GM12878 (cell line): ENCODE measurements around the gene GH2. TPM values are rescaled to one million over a fixed set of nuclear protein-coding genes. Genes with fewer than 3 reads are reported as not detected.
"Not testable (repeated sequence)": the region's sequence is repeated elsewhere in the genome, so short reads cannot be mapped to it uniquely, and the experiment has no call there.

Experiments
- ATAC-seq: fragments of 200-7000 bp; cut with Tn5 transposase; 3 replicates; pipeline ENCODE4 v1.9.1; 2020; ENCODE audit warnings: mild to moderate bottlenecking, moderate library complexity
- BruUV-seq: library from RNA; stranded (reverse); fragments of 400-500 nt; replicated peaks from 2 replicates; lab custom pipeline; 2021; lab: Mats Ljungman, UMichigan
- CTCF ChIA-PET: fragments of 300-600 bp; sonication (Branson Sonifier 250); formaldehyde crosslinking; extraction: SDS; loops from one replicate; lab custom pipeline; 2021; ENCODE audit warnings: inconsistent platforms; lab: Yijun Ruan, JAX
- POLR2A ChIA-PET: fragments of 350-600 bp; formaldehyde crosslinking; extraction: SDS; loops from one replicate; lab custom pipeline; 2021; ENCODE audit warnings: inconsistent platforms; lab: Charles Lee
- RAD21 ChIA-PET: fragments of 300-600 bp; sonication (Branson Sonifier 250); formaldehyde crosslinking; loops from one replicate; lab custom pipeline; 2023; ENCODE audit warnings: antibody characterized with exemption; ENCODE audit not compliant: unreplicated experiment; lab: Charles Lee
- SMC1A ChIA-PET: fragments of 300-600 bp; sonication (Branson Sonifier 250); formaldehyde crosslinking; loops from one replicate; lab custom pipeline; 2023; ENCODE audit not compliant: unreplicated experiment, uncharacterized antibody; lab: Charles Lee
- DNase-seq: peaks from one replicate; pipeline ENCODE4 v3.0.0-alpha.2; 2011; ENCODE audit warnings: low read depth, low spot score
- FAIRE-seq: peaks from 3 replicates; lab custom pipeline; 2011; peaks lifted over from hg19 to GRCh38; lab: Jason Lieb, UNC
- H2AFZ ChIP-seq: 2 replicates; pipeline ENCODE4 v1.6.0; 2011; ENCODE audit warnings: low read depth, low read length, control low read depth; ENCODE audit not compliant: control insufficient read depth
- H3K27ac ChIP-seq: 2 replicates; pipeline ENCODE4 v1.5.1; 2011; ENCODE audit warnings: control low read depth; ENCODE audit not compliant: control insufficient read depth, insufficient read depth
- H3K27me3 ChIP-seq, 2 experiments: replicated peaks in 1 of 2; 2 replicates each; pipeline versions ENCODE4 v1.6.0 to v1.6.1; 2011; ENCODE audit warnings: low read length in 1 of 2; ENCODE audit not compliant: control insufficient read depth in 2 of 2, insufficient read depth in 2 of 2
- H3K36me3 ChIP-seq, 2 experiments: 2 replicates each; pipeline ENCODE4 v1.5.1; 2011; ENCODE audit warnings: low read length in 1 of 2; ENCODE audit not compliant: control insufficient read depth in 2 of 2, insufficient read depth in 2 of 2
- H3K4me1 ChIP-seq: 2 replicates; pipeline ENCODE4 v1.6.1; 2011; ENCODE audit warnings: mild to moderate bottlenecking, low read length, moderate library complexity, mixed read lengths; ENCODE audit not compliant: control insufficient read depth, insufficient read depth
- H3K4me2 ChIP-seq: 2 replicates; pipeline ENCODE4 v1.6.0; 2011; ENCODE audit warnings: control low read depth; ENCODE audit not compliant: control insufficient read depth, insufficient read depth
- H3K4me3 ChIP-seq: fragments of 200-600 bp; sonication (generic); 2 replicates; pipeline ENCODE4 v1.5.1; 2016
- H3K79me2 ChIP-seq: 2 replicates; pipeline ENCODE4 v1.6.0; 2011; ENCODE audit warnings: low read length; ENCODE audit not compliant: control insufficient read depth, insufficient read depth
- H3K9ac ChIP-seq: 2 replicates; pipeline ENCODE4 v1.8.0; 2011; ENCODE audit warnings: low read length, control low read depth, mixed read lengths; ENCODE audit not compliant: control insufficient read depth, insufficient read depth
- H3K9me3 ChIP-seq: replicated peaks from 3 replicates; pipeline ENCODE4 v1.5.1; 2011; ENCODE audit warnings: mild to moderate bottlenecking, low read length; ENCODE audit not compliant: control insufficient read depth, insufficient read depth
- H4K20me1 ChIP-seq: 2 replicates; pipeline ENCODE4 v1.6.0; 2011; ENCODE audit not compliant: control insufficient read depth, insufficient read depth
- CTCF ChIP-seq, 3 experiments: IDR thresholded peaks in 2 of 3; conservative IDR thresholded peaks in 1 of 3; 2 replicates each; pipeline ENCODE4 v1.5.1; 2011; ENCODE audit warnings: low read depth in 3 of 3, low read length in 3 of 3, mild to moderate bottlenecking in 3 of 3, control low read depth in 2 of 3, moderate library complexity in 2 of 3, inconsistent platforms in 1 of 3, mixed read lengths in 1 of 3; ENCODE audit not compliant: control insufficient read depth in 2 of 3, insufficient read depth in 1 of 3; ENCODE audit errors: extremely low read depth in 1 of 3
- WGBS: methylation state at CpG from one replicate; pipeline ENCODE4 v1.1.6; 2016; ENCODE audit warnings: low lambda C conversion rate; ENCODE audit not compliant: insufficient replicate concordance, insufficient coverage; ENCODE audit errors: missing lambda C conversion rate; 5-methylcytosine and 5-hydroxymethylcytosine counted together
- in situ Hi-C: fragments of 300-500 bp; cut with MboI; formaldehyde crosslinking; loops from 9 replicates; pipeline ENCODE4 v1.14.3; 2018; ENCODE audit warnings: mixed read lengths
- intact Hi-C: fragments of 100-400 bp; cut with micrococcal nuclease; formaldehyde crosslinking; loops from one replicate; pipeline ENCODE4 v1.14.2; 2022; ENCODE audit not compliant: unreplicated experiment
- polyA plus RNA-seq, 11 experiments: library from polyadenylated mRNA; depleted of rRNA in 4 of 11; unstranded in 6 of 11; stranded (reverse) in 5 of 11; fragments of >200 nt; fragmentation: Nextera tagmentation in 4 of 11; fragmentation: Illumina TruSeq in 1 of 11; extraction: Ambion mirVana in 4 of 11; extraction: Trizol in 1 of 11; gene quantifications; 1 replicate in 1 of 11; 2 replicates in 10 of 11; pipeline versions ENCODE4 v1.2.1 to v1.2.3, GENCODE V29; 2011 to 2016; ENCODE audit warnings: inconsistent platforms in 2 of 11, missing spikeins in 2 of 11, low read depth in 1 of 11
- total RNA-seq, 4 experiments: library from RNA; depleted of rRNA in 3 of 4; stranded (reverse); fragments of >200 nt in 3 of 4; fragmentation: Illumina TruSeq in 1 of 4; extraction: Trizol in 1 of 4; gene quantifications; 2 replicates each; pipeline versions ENCODE4 v1.2.1 to v1.2.3, GENCODE V29; 2013 to 2021

GH2 gene
- total and polyA plus RNA-seq, 10 of the 15 experiments (the other 5 are each of a cell fraction or from before 2014, with no cell fraction given): not detected

- ATAC-seq, H3K4me2 ChIP-seq, H3K4me3 ChIP-seq, SMC1A ChIA-PET, FAIRE-seq, H3K4me1 ChIP-seq, intact Hi-C loops, H3K9me3 ChIP-seq, in situ Hi-C loops, BruUV-seq, H3K79me2 ChIP-seq, H4K20me1 ChIP-seq, H3K9ac ChIP-seq, H3K27me3 ChIP-seq, H3K27ac ChIP-seq, RAD21 ChIA-PET, H2AFZ ChIP-seq, POLR2A ChIA-PET, H3K36me3 ChIP-seq, DNase-seq: not testable (repeated sequence)
- WGBS: 0% methylated on average over 3 of the region's 3 CpGs
- CTCF ChIA-PET: interaction anchor here (1.0 kb wide), 1 partner anchor 13 kb away, joined by 6 read pairs; the partner anchor contains the start of gene GH2
Observed at GRCh38 chr17:63894021-63894420, 12.3 kb upstream of the GH2 start.

- H3K9ac ChIP-seq, BruUV-seq, intact Hi-C loops, H3K9me3 ChIP-seq: not testable (repeated sequence)
- TF ChIP-seq CTCF (IDR thresholded peaks at IDR 0.05 in 2 of 3, conservative IDR thresholded peaks at IDR 0.05 in 1 of 3; ENCODE audit: control insufficient read depth in 2 of 3, extremely low read depth in 1 of 3, insufficient read depth in 1 of 3, low read depth in 3 of 3, low read length in 3 of 3): 0 out of 6 replicates have a peak, but pooled peaks of 1 of the 3 experiments have one; percentile 8
- TF ChIP-seq, all 136 proteins: peak for 1; not testable (repeated sequence) for 135
- H4K20me1 ChIP-seq, H3K79me2 ChIP-seq, FAIRE-seq, H2AFZ ChIP-seq, H3K27me3 ChIP-seq, H3K27ac ChIP-seq, H3K4me1 ChIP-seq, H3K4me2 ChIP-seq, RAD21 ChIA-PET, H3K36me3 ChIP-seq, POLR2A ChIA-PET, DNase-seq, in situ Hi-C loops, H3K4me3 ChIP-seq: not testable (repeated sequence)
- ATAC-seq: peak; percentile 45; the same call in 1 of the 3 replicates
- ChIA-PET CTCF (interaction anchor here (0.9 to 1.2 kb wide), 5 partner anchors 8 to 61 kb away, joined by 3 to 7 read pairs (median 4); partner anchors contain the start of gene CSHL1), SMC1A (interaction anchor here (1.1 kb wide), 1 partner anchor 182 kb away, joined by 4 read pairs; no protein-coding TSS in a partner anchor)
- WGBS: 43% methylated on average over 11 of the region's 11 CpGs
Observed at GRCh38 chr17:63892316-63893037, 10.7 kb upstream of the GH2 start.
